GM12878 (cell line): ENCODE measurements around the gene UBE2L5. TPM values are rescaled to one million over a fixed set of nuclear protein-coding genes. Genes with fewer than 3 reads are reported as not detected.

Experiments used
- CREB1 ChIP-seq: IDR thresholded peaks from 2 replicates; pipeline ENCODE4 v1.6.1; 2012; ENCODE audit warnings: low read depth, mild to moderate bottlenecking, inconsistent platforms
- DPF2 ChIP-seq: fragments of 450-650 bp; IDR thresholded peaks from 2 replicates; pipeline ENCODE4 v1.6.1; 2017; ENCODE audit warnings: mild to moderate bottlenecking
- EED ChIP-seq: sonication (generic); IDR thresholded peaks from 2 replicates; pipeline ENCODE4 v1.6.1; 2016; ENCODE audit warnings: antibody characterized with exemption, low read depth
- ETV6 ChIP-seq, 2 experiments: fragments of 450-650 bp in 1 of 2; IDR thresholded peaks in 1 of 2; conservative IDR thresholded peaks in 1 of 2; 2 replicates each; pipeline ENCODE4 v1.6.1; 2014; ENCODE audit warnings: antibody characterized with exemption in 1 of 2, borderline replicate concordance in 1 of 2, low read depth in 1 of 2, mild to moderate bottlenecking in 1 of 2, moderate library complexity in 1 of 2
- FOXK2 ChIP-seq: fragments of 450-650 bp; IDR thresholded peaks from 2 replicates; pipeline ENCODE4 v1.6.1; 2017; ENCODE audit warnings: mild to moderate bottlenecking, moderate library complexity
- HDAC6 ChIP-seq: fragments of 200-600 bp; sonication (generic); IDR thresholded peaks from one replicate; pipeline ENCODE4 v1.8.0; 2017; ENCODE audit warnings: antibody characterized with exemption; ENCODE audit not compliant: unreplicated experiment
- IRF4 ChIP-seq: IDR thresholded peaks from 2 replicates; pipeline ENCODE4 v1.6.1; 2011; ENCODE audit warnings: low read depth, low read length
- JUNB ChIP-seq: IDR thresholded peaks from 2 replicates; pipeline ENCODE4 v1.6.1; 2016; ENCODE audit warnings: antibody characterized with exemption, mild to moderate bottlenecking
- JUND ChIP-seq: IDR thresholded peaks from 2 replicates; pipeline ENCODE4 v1.6.1; 2012; ENCODE audit warnings: low read depth, mild to moderate bottlenecking, low read length, improper control_type of control experiment, moderate library complexity
- MEF2A ChIP-seq: IDR thresholded peaks from 2 replicates; pipeline ENCODE4 v1.6.1; 2011; ENCODE audit warnings: low read depth, mild to moderate bottlenecking, low read length, moderate library complexity; ENCODE audit not compliant: insufficient read depth
- MTA2 ChIP-seq: fragments of 450-650 bp; IDR thresholded peaks from 2 replicates; pipeline ENCODE4 v1.6.1; 2016; ENCODE audit warnings: low read depth, mild to moderate bottlenecking, moderate library complexity
- NBN ChIP-seq: fragments of 450-650 bp; IDR thresholded peaks from 2 replicates; pipeline ENCODE4 v1.6.1; 2016
- NFIC ChIP-seq: IDR thresholded peaks from 2 replicates; pipeline ENCODE4 v1.6.1; 2012; ENCODE audit warnings: low read depth, mild to moderate bottlenecking, inconsistent platforms, low read length, moderate library complexity
- RAD21 ChIP-seq: IDR thresholded peaks from 2 replicates; pipeline ENCODE4 v1.6.1; 2011; ENCODE audit warnings: mild to moderate bottlenecking, low read depth, low read length, moderate library complexity; ENCODE audit not compliant: insufficient read depth
- RAD51 ChIP-seq: fragments of 450-650 bp; IDR thresholded peaks from 2 replicates; pipeline ENCODE4 v1.6.1; 2016; ENCODE audit warnings: moderate library complexity, mild to moderate bottlenecking, inconsistent platforms
- SMAD5 ChIP-seq: IDR thresholded peaks from 2 replicates; pipeline ENCODE4 v1.6.1; 2016; ENCODE audit warnings: antibody characterized with exemption, low read depth
- TARDBP ChIP-seq: IDR thresholded peaks from 2 replicates; pipeline ENCODE4 v1.6.1; 2016; ENCODE audit warnings: borderline replicate concordance
- USF2 ChIP-seq: IDR thresholded peaks from 2 replicates; pipeline ENCODE4 v1.6.1; 2011; ENCODE audit warnings: low read depth, low read length, improper control_type of control experiment, borderline replicate concordance
- WRNIP1 ChIP-seq: IDR thresholded peaks from 2 replicates; pipeline ENCODE4 v1.6.1; 2011; ENCODE audit warnings: low read depth, low read length, improper control_type of control experiment, borderline replicate concordance
- ZNF207 ChIP-seq: fragments of 450-650 bp; IDR thresholded peaks from 2 replicates; pipeline ENCODE4 v1.6.1; 2014; ENCODE audit warnings: antibody characterized with exemption, mild to moderate bottlenecking, borderline replicate concordance
- ZNF622 ChIP-seq: fragments of 450-650 bp; IDR thresholded peaks from 2 replicates; pipeline ENCODE4 v1.6.1; 2017; ENCODE audit warnings: mild to moderate bottlenecking, inconsistent platforms
- polyA plus RNA-seq, 11 experiments: library from polyadenylated mRNA; depleted of rRNA in 4 of 11; unstranded in 6 of 11; stranded (reverse) in 5 of 11; fragments of >200 nt; fragmentation: Nextera tagmentation in 4 of 11; fragmentation: Illumina TruSeq in 1 of 11; extraction: Ambion mirVana in 4 of 11; extraction: Trizol in 1 of 11; gene quantifications; 1 replicate in 1 of 11; 2 replicates in 10 of 11; pipeline versions ENCODE4 v1.2.1 to v1.2.3, GENCODE V29; 2011 to 2016; ENCODE audit warnings: inconsistent platforms in 2 of 11, missing spikeins in 2 of 11, low read depth in 1 of 11
- total RNA-seq, 4 experiments: library from RNA; depleted of rRNA in 3 of 4; stranded (reverse); fragments of >200 nt in 3 of 4; fragmentation: Illumina TruSeq in 1 of 4; extraction: Trizol in 1 of 4; gene quantifications; 2 replicates each; pipeline versions ENCODE4 v1.2.1 to v1.2.3, GENCODE V29; 2013 to 2021
- TF ChIP-seq, protein P1 (sequence below): fragments of 150-350 bp; IDR thresholded peaks from 2 replicates; pipeline ENCODE4 v1.6.1; 2014; ENCODE audit warnings: mild to moderate bottlenecking, low read depth, low read length

UBE2L5 gene
- total and polyA plus RNA-seq, 10 of the 15 experiments (the other 5 are each of a cell fraction or from before 2014, with no cell fraction given): 0.03 to 1.1 (median 0.19) TPM; not detected in 2

GRCh38 chr13:30477346-30478195 is 55.3 kb downstream of the UBE2L5 start (continued):
- TF ChIP-seq RAD21: no peak
- TF ChIP-seq CREB1: no peak
- peak; percentile 67 for TF ChIP-seq DPF2
- TF ChIP-seq ZNF207: no peak
- TF ChIP-seq RAD51: no peak
- TF ChIP-seq, protein P1, sequence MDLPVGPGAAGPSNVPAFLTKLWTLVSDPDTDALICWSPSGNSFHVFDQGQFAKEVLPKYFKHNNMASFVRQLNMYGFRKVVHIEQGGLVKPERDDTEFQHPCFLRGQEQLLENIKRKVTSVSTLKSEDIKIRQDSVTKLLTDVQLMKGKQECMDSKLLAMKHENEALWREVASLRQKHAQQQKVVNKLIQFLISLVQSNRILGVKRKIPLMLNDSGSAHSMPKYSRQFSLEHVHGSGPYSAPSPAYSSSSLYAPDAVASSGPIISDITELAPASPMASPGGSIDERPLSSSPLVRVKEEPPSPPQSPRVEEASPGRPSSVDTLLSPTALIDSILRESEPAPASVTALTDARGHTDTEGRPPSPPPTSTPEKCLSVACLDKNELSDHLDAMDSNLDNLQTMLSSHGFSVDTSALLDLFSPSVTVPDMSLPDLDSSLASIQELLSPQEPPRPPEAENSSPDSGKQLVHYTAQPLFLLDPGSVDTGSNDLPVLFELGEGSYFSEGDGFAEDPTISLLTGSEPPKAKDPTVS: no peak
- no peak for TF ChIP-seq FOXK2
- TF ChIP-seq ETV6 (conservative IDR thresholded peaks at IDR 0.05 in 1 of 2, IDR thresholded peaks at IDR 0.05 in 1 of 2; ENCODE audit: borderline replicate concordance in 1 of 2, low read depth in 1 of 2): peak in 1 of 2 experiments; percentile 54; a peak in 1 of 4 replicates
- TF ChIP-seq EED: no peak
- TF ChIP-seq ZNF622: no peak
- no peak for TF ChIP-seq USF2
- no peak for TF ChIP-seq HDAC6
- TF ChIP-seq NFIC: peak; percentile 39; the same call in 1 of the 2 replicates
- no peak for TF ChIP-seq JUND
- TF ChIP-seq MTA2: peak; percentile 23; the same call in 1 of the 2 replicates
- TF ChIP-seq NBN: 0 out of 2 replicates have a peak, but pooled peaks have one; percentile 48
- TF ChIP-seq IRF4: peak; percentile 70
- peak; percentile 77 for TF ChIP-seq JUNB
- no peak for TF ChIP-seq MEF2A
- no peak for TF ChIP-seq TARDBP
- no peak for TF ChIP-seq SMAD5
- TF ChIP-seq WRNIP1: no peak

Other genes with a start within 250 kb of the UBE2L5 start
- 7.2 and 7.8 TPM in 2 replicates for gene KATNAL1, start 114.9 kb upstream of the UBE2L5 start, total RNA-seq (2014; rRNA removed)
- gene KATNAL1, start 114.9 kb upstream of the UBE2L5 start, total RNA-seq (2014; rRNA removed; fragmentation: Illumina TruSeq; extraction: Trizol): 15.2 and 16.4 TPM in 2 replicates
- 14.8 and 18.8 TPM in 2 replicates for gene KATNAL1, start 114.9 kb upstream of the UBE2L5 start, total RNA-seq (2021)
- 6.5 and 11.8 TPM in 2 replicates for gene KATNAL1, start 114.9 kb upstream of the UBE2L5 start, polyA plus RNA-seq (2011; rRNA removed)
- gene KATNAL1, start 114.9 kb upstream of the UBE2L5 start, polyA plus RNA-seq (2014; fragmentation: Illumina TruSeq; extraction: Trizol): 13.5 and 18.4 TPM in 2 replicates
- 1 to 10 TPM; 9.4 to 9.8 TPM for gene KATNAL1, start 114.9 kb upstream of the UBE2L5 start, polyA plus RNA-seq (2014; fragmentation: Nextera tagmentation; extraction: Ambion mirVana)
- gene KATNAL1, start 114.9 kb upstream of the UBE2L5 start, polyA plus RNA-seq (2014; rRNA removed): 5.9 and 6.6 TPM in 2 replicates
- gene KATNAL1, start 114.9 kb upstream of the UBE2L5 start, polyA plus RNA-seq (2016; fragmentation: Nextera tagmentation; extraction: Ambion mirVana): 10 to 100 TPM; 16.7 to 18.7 TPM
- 550 and 625 TPM in 2 replicates for gene HMGB1, start 43.4 kb downstream of the UBE2L5 start, total RNA-seq (2014; rRNA removed)
- 1,176 and 1,210 TPM in 2 replicates for gene HMGB1, start 43.4 kb downstream of the UBE2L5 start, total RNA-seq (2014; rRNA removed; fragmentation: Illumina TruSeq; extraction: Trizol)
- 573 and 591 TPM in 2 replicates for gene HMGB1, start 43.4 kb downstream of the UBE2L5 start, total RNA-seq (2021)
- gene HMGB1, start 43.4 kb downstream of the UBE2L5 start, polyA plus RNA-seq (2011; rRNA removed): 365 and 533 TPM in 2 replicates
- gene HMGB1, start 43.4 kb downstream of the UBE2L5 start, polyA plus RNA-seq (2014; fragmentation: Illumina TruSeq; extraction: Trizol): 1,581 and 1,586 TPM in 2 replicates
- gene HMGB1, start 43.4 kb downstream of the UBE2L5 start, polyA plus RNA-seq (2014; fragmentation: Nextera tagmentation; extraction: Ambion mirVana): 1,000 to 10,000 TPM; 2,416 to 2,529 TPM
- 709 and 796 TPM in 2 replicates for gene HMGB1, start 43.4 kb downstream of the UBE2L5 start, polyA plus RNA-seq (2014; rRNA removed)
- 1,000 to 10,000 TPM; 1,596 to 1,698 TPM for gene HMGB1, start 43.4 kb downstream of the UBE2L5 start, polyA plus RNA-seq (2016; fragmentation: Nextera tagmentation; extraction: Ambion mirVana)
- gene USPL1, start 195.4 kb downstream of the UBE2L5 start, total RNA-seq (2014; rRNA removed): 15.5 and 18.4 TPM in 2 replicates
- 16.5 and 17.5 TPM in 2 replicates for gene USPL1, start 195.4 kb downstream of the UBE2L5 start, total RNA-seq (2014; rRNA removed; fragmentation: Illumina TruSeq; extraction: Trizol)
- 14.3 and 16.2 TPM in 2 replicates for gene USPL1, start 195.4 kb downstream of the UBE2L5 start, total RNA-seq (2021)
- 21.7 and 30.6 TPM in 2 replicates for gene USPL1, start 195.4 kb downstream of the UBE2L5 start, polyA plus RNA-seq (2011; rRNA removed)
- gene USPL1, start 195.4 kb downstream of the UBE2L5 start, polyA plus RNA-seq (2014; fragmentation: Illumina TruSeq; extraction: Trizol): 23.2 and 26.2 TPM in 2 replicates
- 1 to 10 TPM; 7.9 to 8.0 TPM for gene USPL1, start 195.4 kb downstream of the UBE2L5 start, polyA plus RNA-seq (2014; fragmentation: Nextera tagmentation; extraction: Ambion mirVana)
- 14.2 and 16.7 TPM in 2 replicates for gene USPL1, start 195.4 kb downstream of the UBE2L5 start, polyA plus RNA-seq (2014; rRNA removed)
- 10 to 100 TPM in 1 of 2 experiments, 1 to 10 TPM in 1; 9.1 to 12.0 TPM for gene USPL1, start 195.4 kb downstream of the UBE2L5 start, polyA plus RNA-seq (2016; fragmentation: Nextera tagmentation; extraction: Ambion mirVana)